DMS79 treated with DMSO at 0.1 percent for 48 hours (cell line): ENCODE results near the gene GSTM2.

Source experiments
- DNase-seq: peaks from one replicate; lab custom pipeline; 2025; lab: John Stamatoyannopoulos, UW

Gene GSTM2

GRCh38 chr1:109629372-109630030 lies 38.4 kb upstream of the GSTM2 start:
- no peak for DNase-seq

- DNase-seq: no peak
These were observed 37.6 kb upstream of the GSTM2 start for GRCh38 chr1:109630081-109630897.

- no peak for DNase-seq
These were observed 36.9 kb upstream of the GSTM2 start for GRCh38 chr1:109630898-109631512.

- DNase-seq: no peak
These were observed 36.0 kb upstream of the GSTM2 start for GRCh38 chr1:109631513-109632505.

GRCh38 chr1:109632671-109633346 lies 35.0 kb upstream of the GSTM2 start:
- DNase-seq: peak; percentile 79

GRCh38 chr1:109634292-109634691 lies 33.6 kb upstream of the GSTM2 start:
- DNase-seq: no peak

- no peak for DNase-seq
These were observed 32.8 kb upstream of the GSTM2 start for GRCh38 chr1:109634771-109635750.

- DNase-seq: no peak
These were observed 32.0 kb upstream of the GSTM2 start for GRCh38 chr1:109635862-109636200.

- no peak for DNase-seq
These were observed 31.5 kb upstream of the GSTM2 start for GRCh38 chr1:109636201-109636952.

GRCh38 chr1:109637446-109637845 lies 30.4 kb upstream of the GSTM2 start:
- DNase-seq: no peak

GRCh38 chr1:109639063-109639840 lies 28.6 kb upstream of the GSTM2 start:
- DNase-seq: no peak

GRCh38 chr1:109639841-109640184 lies 28.0 kb upstream of the GSTM2 start:
- DNase-seq: no peak

GRCh38 chr1:109640285-109640865 lies 27.5 kb upstream of the GSTM2 start:
- peak; percentile 26 for DNase-seq

- DNase-seq: no peak
These were observed 26.6 kb upstream of the GSTM2 start for GRCh38 chr1:109641078-109641740.

GRCh38 chr1:109641861-109642260 lies 26.0 kb upstream of the GSTM2 start:
- DNase-seq: no peak

- DNase-seq: no peak
These were observed 25.2 kb upstream of the GSTM2 start for GRCh38 chr1:109642626-109643025.

- no peak for DNase-seq
These were observed 24.2 kb upstream of the GSTM2 start for GRCh38 chr1:109643385-109644230.
